ENCODE measurements around the gene RAB11A. TPM values are rescaled to one million over a fixed set of nuclear protein-coding genes. Genes with fewer than 3 reads are reported as not detected.

Gene RAB11A
- polyA plus RNA-seq (2011; rRNA removed) (527 and 551 TPM in 2 replicates), polyA plus RNA-seq (2017; fragmentation: RNase III; extraction: RNeasy Plus Mini Kit Qiagen cat#74134 plus additional on column Dnase treatment) (306 to 335 TPM (median 316 TPM) in 3 replicates), polyA minus RNA-seq (2011; rRNA and poly(A)+ RNA removed) (84.0 and 108 TPM in 2 replicates)
- 261 and 300 TPM in 2 replicates for polyA plus RNA-seq (2012; cell fraction: cytosol; rRNA removed)
- 125 and 150 TPM in 2 replicates for polyA plus RNA-seq (2012; cell fraction: nucleus; rRNA removed)

DNA sequence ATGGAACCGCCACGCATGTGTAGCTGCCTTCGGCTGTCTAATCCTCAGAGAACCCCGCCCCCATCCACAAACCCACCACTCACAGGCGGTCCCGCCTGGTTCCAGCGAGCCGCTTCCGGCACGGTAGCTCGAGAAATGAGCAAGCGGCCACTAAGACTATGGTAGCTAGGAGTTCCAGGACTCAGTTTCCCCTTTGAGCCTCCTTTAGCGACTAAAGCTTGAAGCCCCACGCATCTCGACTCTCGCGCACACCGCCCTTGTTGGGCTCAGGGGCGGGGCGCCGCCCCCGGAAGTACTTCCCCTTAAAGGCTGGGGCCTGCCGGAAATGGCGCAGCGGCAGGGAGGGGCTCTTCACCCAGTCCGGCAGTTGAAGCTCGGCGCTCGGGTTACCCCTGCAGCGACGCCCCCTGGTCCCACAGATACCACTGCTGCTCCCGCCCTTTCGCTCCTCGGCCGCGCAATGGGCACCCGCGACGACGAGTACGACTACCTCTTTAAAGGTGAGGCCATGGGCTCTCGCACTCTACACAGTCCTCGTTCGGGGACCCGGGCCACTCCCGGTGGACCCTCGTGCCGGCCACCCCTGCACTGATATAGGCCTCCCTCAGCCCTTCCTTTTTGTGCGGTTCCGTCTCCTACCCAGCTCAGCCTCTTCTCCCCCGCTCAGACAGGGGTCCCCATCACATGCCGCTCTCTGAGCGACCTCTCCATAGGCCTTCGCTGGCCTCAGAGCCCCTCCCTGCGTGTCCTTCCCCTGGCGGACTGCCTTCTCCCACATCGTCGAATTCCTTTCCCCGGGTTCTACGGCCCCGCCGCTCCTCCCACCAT is at the start of gene RAB11A:
Gene RAB11A (plus strand): TSS at position 366 of the 828 bp plus-strand sequence. CDS start 95 bp downstream, at position 461.
- WGBS (ENCODE audit: missing lambda C conversion rate): 1% methylated on average over 42 of the region's 62 CpGs
- Histone ChIP-seq H3K27ac (peak within 1 kb of the TSS; percentile 91 to 94), H3K4me2 (peak within 1 kb of the TSS; percentile 89), H3K4me3 (peak within 1 kb of the TSS; percentile 86), H3K9me3 (no peaks in the 10 kb centered on the region), H3K4me1 (peaks cover 26% of the 10 kb centered on the region)
- FAIRE-seq: no peak
- DNase-seq (ENCODE audit: low read depth in 1 of 2, low spot score in 1 of 2): peak; percentile 96 to 99
- ChIA-PET CTCF (interaction anchor here (0.6 to 6.3 kb wide), 34 partner anchors 9 to 1724 kb away, joined by 3 to 80 read pairs (median 4); partner anchors contain the start of gene INTS14), POLR2A (interaction anchor here (0.5 to 3.6 kb wide), 42 partner anchors 9 to 615 kb away, joined by 3 to 62 read pairs (median 4); partner anchors contain the start of genes DENND4A, DIS3L, HACD3 and INTS14)
- peak; percentile 93 to 96 for ATAC-seq
- TF ChIP-seq ZSCAN20 (CRISPR knock-in tag; IDR thresholded peaks at IDR 0.05) (no peak), POLR2A (IDR thresholded peaks at IDR 0.05; ENCODE audit: low read length) (peak; percentile 91), RNF2 (IDR thresholded peaks at IDR 0.05; ENCODE audit: borderline replicate concordance, low read depth) (no peak), CBX2 (IDR thresholded peaks at IDR 0.05; ENCODE audit: borderline replicate concordance, low read depth) (no peak), ZC3H11A (IDR thresholded peaks at IDR 0.05) (no peak), MAFK (IDR thresholded peaks at IDR 0.05; ENCODE audit: partially characterized antibody) (no peak), RARB (CRISPR knock-in tag; IDR thresholded peaks at IDR 0.05) (peak; percentile 76), ZFP36 (IDR thresholded peaks at IDR 0.05; ENCODE audit: borderline replicate concordance, partially characterized antibody) (peak; percentile 29), HOXB5 (CRISPR knock-in tag; IDR thresholded peaks at IDR 0.05) (0 out of 2 replicates have a peak, but pooled peaks have one; percentile 44), PHF8 (IDR thresholded peaks at IDR 0.05; ENCODE audit: borderline replicate concordance, low read depth) (peak; percentile 99), FOSL2 (IDR thresholded peaks at IDR 0.05) (no peak), FOSL2 (CRISPR knock-in tag; IDR thresholded peaks at IDR 0.05) (no peak), CTCF (IDR thresholded peaks at IDR 0.05) (peak; percentile 35; the same call in 1 of the 3 replicates), HOXA7 (CRISPR knock-in tag; IDR thresholded peaks at IDR 0.05) (peak; percentile 54; the same call in 1 of the 2 replicates), SREBF2 (IDR thresholded peaks at IDR 0.05) (peak; percentile 98), NR3C1 (IDR thresholded peaks at IDR 0.05) (no peak), BHLHE40 (IDR thresholded peaks at IDR 0.05; ENCODE audit: low read depth, low read length) (no peak), HDAC2 (IDR thresholded peaks at IDR 0.05) (no peak), KDM1A (IDR thresholded peaks at IDR 0.05; ENCODE audit: low read depth) (no peak), ESRRA (IDR thresholded peaks at IDR 0.05; ENCODE audit: borderline replicate concordance, low read length) (0 out of 2 replicates have a peak, but pooled peaks have one; percentile 30), TP53 (CRISPR knock-in tag; IDR thresholded peaks at IDR 0.05) (peak; percentile 92; the same call in 1 of the 2 replicates)
- TF ChIP-seq, protein P1, sequence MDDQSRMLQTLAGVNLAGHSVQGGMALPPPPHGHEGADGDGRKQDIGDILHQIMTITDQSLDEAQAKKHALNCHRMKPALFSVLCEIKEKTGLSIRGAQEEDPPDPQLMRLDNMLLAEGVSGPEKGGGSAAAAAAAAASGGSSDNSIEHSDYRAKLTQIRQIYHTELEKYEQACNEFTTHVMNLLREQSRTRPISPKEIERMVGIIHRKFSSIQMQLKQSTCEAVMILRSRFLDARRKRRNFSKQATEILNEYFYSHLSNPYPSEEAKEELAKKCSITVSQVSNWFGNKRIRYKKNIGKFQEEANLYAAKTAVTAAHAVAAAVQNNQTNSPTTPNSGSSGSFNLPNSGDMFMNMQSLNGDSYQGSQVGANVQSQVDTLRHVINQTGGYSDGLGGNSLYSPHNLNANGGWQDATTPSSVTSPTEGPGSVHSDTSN (IDR thresholded peaks at IDR 0.05): no peak
- TF ChIP-seq, protein P2, sequence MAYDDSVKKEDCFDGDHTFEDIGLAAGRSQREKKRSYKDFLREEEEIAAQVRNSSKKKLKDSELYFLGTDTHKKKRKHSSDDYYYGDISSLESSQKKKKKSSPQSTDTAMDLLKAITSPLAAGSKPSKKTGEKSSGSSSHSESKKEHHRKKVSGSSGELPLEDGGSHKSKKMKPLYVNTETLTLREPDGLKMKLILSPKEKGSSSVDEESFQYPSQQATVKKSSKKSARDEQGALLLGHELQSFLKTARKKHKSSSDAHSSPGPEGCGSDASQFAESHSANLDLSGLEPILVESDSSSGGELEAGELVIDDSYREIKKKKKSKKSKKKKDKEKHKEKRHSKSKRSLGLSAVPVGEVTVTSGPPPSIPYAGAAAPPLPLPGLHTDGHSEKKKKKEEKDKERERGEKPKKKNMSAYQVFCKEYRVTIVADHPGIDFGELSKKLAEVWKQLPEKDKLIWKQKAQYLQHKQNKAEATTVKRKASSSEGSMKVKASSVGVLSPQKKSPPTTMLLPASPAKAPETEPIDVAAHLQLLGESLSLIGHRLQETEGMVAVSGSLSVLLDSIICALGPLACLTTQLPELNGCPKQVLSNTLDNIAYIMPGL (CRISPR knock-in tag; IDR thresholded peaks at IDR 0.05; ENCODE audit: borderline replicate concordance): peak; percentile 97
- TF ChIP-seq, protein P3, sequence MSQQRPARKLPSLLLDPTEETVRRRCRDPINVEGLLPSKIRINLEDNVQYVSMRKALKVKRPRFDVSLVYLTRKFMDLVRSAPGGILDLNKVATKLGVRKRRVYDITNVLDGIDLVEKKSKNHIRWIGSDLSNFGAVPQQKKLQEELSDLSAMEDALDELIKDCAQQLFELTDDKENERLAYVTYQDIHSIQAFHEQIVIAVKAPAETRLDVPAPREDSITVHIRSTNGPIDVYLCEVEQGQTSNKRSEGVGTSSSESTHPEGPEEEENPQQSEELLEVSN (IDR thresholded peaks at IDR 0.05; ENCODE audit: borderline replicate concordance, low read depth): peak; percentile 95
- TF ChIP-seq, protein P4, sequence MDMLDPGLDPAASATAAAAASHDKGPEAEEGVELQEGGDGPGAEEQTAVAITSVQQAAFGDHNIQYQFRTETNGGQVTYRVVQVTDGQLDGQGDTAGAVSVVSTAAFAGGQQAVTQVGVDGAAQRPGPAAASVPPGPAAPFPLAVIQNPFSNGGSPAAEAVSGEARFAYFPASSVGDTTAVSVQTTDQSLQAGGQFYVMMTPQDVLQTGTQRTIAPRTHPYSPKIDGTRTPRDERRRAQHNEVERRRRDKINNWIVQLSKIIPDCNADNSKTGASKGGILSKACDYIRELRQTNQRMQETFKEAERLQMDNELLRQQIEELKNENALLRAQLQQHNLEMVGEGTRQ (IDR thresholded peaks at IDR 0.05): peak; percentile 8; the same call in 1 of the 2 replicates
- TF ChIP-seq, protein P5, sequence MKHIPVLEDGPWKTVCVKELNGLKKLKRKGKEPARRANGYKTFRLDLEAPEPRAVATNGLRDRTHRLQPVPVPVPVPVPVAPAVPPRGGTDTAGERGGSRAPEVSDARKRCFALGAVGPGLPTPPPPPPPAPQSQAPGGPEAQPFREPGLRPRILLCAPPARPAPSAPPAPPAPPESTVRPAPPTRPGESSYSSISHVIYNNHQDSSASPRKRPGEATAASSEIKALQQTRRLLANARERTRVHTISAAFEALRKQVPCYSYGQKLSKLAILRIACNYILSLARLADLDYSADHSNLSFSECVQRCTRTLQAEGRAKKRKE (CRISPR knock-in tag; IDR thresholded peaks at IDR 0.05; ENCODE audit: low read depth): 0 out of 2 replicates have a peak, but pooled peaks have one; percentile 45
- TF ChIP-seq, protein P6, sequence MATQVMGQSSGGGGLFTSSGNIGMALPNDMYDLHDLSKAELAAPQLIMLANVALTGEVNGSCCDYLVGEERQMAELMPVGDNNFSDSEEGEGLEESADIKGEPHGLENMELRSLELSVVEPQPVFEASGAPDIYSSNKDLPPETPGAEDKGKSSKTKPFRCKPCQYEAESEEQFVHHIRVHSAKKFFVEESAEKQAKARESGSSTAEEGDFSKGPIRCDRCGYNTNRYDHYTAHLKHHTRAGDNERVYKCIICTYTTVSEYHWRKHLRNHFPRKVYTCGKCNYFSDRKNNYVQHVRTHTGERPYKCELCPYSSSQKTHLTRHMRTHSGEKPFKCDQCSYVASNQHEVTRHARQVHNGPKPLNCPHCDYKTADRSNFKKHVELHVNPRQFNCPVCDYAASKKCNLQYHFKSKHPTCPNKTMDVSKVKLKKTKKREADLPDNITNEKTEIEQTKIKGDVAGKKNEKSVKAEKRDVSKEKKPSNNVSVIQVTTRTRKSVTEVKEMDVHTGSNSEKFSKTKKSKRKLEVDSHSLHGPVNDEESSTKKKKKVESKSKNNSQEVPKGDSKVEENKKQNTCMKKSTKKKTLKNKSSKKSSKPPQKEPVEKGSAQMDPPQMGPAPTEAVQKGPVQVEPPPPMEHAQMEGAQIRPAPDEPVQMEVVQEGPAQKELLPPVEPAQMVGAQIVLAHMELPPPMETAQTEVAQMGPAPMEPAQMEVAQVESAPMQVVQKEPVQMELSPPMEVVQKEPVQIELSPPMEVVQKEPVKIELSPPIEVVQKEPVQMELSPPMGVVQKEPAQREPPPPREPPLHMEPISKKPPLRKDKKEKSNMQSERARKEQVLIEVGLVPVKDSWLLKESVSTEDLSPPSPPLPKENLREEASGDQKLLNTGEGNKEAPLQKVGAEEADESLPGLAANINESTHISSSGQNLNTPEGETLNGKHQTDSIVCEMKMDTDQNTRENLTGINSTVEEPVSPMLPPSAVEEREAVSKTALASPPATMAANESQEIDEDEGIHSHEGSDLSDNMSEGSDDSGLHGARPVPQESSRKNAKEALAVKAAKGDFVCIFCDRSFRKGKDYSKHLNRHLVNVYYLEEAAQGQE (IDR thresholded peaks at IDR 0.05): peak; percentile 57; the same call in 1 of the 2 replicates

All from A549 (cell line).